ENCODE data around the gene PARG.
"Not testable (repeated sequence)": the region's sequence is repeated elsewhere in the genome, so short reads cannot be mapped to it uniquely, and the experiment has no call there.

DNA sequence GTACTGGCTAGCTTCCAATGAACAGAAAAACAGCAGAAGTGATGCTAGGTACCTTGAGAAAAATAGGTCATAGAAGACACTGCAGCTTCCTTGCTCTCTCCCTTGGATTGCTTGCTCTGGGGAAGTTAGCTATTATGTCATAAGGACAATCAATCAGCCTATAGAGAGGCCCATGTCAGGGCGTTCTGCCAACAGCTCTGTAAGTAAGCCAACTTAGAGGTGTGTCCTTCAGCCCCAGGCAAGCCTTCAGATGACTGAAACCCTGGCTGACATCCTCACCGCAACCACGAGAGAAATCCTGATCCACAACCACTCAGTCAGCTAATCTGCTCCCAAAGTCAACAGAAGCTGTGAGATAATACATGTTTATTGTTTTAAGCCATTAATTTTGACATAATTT lies 58.0 kb downstream of the PARG start:
- TF ChIP-seq, protein P1, sequence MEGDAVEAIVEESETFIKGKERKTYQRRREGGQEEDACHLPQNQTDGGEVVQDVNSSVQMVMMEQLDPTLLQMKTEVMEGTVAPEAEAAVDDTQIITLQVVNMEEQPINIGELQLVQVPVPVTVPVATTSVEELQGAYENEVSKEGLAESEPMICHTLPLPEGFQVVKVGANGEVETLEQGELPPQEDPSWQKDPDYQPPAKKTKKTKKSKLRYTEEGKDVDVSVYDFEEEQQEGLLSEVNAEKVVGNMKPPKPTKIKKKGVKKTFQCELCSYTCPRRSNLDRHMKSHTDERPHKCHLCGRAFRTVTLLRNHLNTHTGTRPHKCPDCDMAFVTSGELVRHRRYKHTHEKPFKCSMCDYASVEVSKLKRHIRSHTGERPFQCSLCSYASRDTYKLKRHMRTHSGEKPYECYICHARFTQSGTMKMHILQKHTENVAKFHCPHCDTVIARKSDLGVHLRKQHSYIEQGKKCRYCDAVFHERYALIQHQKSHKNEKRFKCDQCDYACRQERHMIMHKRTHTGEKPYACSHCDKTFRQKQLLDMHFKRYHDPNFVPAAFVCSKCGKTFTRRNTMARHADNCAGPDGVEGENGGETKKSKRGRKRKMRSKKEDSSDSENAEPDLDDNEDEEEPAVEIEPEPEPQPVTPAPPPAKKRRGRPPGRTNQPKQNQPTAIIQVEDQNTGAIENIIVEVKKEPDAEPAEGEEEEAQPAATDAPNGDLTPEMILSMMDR (IDR thresholded peaks at IDR 0.05): not testable (repeated sequence)
- not testable (repeated sequence) for TF ChIP-seq EZH2 (IDR thresholded peaks at IDR 0.05)

Measured in neural progenitor cell (in vitro differentiated cells).